Activated T-cell treated with anti-CD3 and anti-CD28 coated beads for 1 hour (primary cell): ENCODE measurements around the gene TTC31.

ENCODE experiments used
- DNase-seq: peaks from one replicate; pipeline ENCODE4 v3.0.0-alpha.2; 2020; ENCODE audit warnings: low read depth

Gene TTC31

DNA sequence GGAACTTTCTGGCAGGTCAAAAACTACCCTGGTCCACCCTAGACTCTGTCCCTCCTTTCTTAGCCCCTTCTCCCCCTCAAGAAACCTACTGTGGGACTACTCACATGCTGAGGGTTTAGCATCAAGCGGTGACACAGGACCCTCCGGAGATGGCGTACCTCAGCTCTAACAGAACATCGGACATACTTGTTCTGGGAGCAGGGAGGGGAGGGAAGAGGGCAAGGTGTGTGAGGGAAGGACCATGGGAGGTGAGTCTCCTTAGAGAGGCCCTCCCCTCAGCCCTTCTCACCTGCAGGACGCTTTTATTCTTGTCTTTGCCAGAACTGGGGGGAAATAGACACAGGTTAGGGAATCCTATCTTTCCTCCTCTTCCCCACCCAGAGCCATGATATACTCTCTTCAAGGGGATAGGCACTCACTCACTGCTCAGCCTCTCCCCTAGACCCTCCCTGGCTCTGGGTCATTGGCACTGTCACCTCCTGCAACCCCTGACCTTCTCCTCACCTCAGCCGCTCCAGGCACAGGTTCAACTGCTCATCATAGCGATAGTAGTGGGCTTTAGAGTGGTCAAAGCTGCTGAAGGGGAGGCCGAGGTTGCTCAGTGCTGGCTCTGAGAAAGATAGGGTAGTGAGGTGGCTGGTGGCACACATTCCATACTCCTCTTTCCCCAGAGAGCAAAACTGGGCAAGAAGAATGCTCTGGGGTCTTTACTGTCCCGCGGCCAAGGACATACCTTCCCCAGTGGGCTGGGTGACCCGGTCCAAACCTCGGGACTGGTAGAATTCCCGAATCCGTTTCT lies 22.8 kb downstream of the TTC31 start:
- DNase-seq = no peak

DNA sequence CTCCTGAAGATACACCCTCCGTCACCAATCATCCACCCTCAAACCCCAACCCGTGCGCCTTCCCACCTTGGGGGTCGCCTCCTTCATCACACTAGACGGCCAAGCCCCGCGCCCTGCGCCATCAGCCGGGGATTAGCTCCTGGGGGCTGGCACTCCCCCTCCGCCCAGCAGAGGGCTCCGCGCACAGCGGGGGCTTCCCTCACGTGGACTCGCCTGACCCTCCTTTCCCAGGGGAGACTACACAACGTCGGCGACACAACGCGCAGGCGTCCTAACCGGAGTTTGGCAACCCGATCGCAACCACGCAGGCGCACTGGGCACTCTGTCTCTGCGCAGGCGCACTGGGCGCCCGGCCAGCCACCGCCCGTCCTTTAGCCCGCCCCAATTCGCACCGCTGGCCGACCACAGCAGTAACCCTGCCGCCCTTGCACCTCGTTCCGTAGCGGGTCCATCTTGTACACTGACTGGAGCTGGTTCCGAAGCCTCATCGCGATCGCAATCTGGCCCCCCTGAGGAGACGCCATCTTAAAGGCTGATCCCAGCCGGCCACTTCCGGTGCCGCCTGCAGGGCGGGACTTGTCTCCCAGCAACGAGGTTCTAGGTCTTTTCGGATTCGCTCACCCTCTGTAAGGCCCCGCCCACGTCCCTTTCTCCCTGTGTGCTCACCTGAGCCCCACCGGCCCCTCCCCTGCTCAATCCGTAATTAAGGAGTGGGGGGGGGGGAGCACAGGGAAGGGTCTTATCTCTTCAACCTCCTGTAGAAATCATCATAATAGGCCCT lies 24.5 kb downstream of the TTC31 start, which contains the start of gene PCGF1:
Gene PCGF1, minus strand, starts transcription at position 551 of the 781 bp plus-strand sequence. Its CDS starts 27 bp downstream, at position 524.
- peak; percentile 98 for DNase-seq

DNA sequence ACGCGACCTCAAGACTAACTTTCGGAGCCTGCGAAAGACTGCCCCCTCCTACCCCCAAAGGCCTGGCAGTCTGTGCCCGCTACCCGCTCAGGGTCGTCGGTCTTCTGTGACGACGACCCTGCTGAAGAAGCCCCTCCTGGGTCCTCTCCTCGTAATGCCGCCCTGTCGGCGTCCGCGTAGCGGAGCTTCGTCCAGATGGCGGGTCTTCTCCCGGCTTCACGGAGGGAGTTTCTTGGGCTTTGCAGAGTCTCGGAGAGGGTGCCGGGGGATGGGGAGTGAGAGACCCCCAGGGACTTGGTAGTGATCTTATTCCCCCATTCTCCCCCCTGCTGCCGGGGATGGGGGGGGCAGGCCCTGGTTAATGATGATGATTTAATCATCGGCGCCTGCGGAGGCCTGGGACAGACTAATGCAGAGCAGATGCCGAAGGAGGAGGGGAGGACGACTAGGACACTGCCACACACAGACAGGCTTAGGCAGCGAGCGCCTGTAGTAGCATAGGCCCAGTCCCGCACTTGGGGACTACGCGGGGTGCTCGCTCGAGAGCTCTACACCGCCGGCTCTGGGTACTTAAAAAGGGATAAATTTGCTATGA lies 25.1 kb downstream of the TTC31 start:
- no peak for DNase-seq

DNA sequence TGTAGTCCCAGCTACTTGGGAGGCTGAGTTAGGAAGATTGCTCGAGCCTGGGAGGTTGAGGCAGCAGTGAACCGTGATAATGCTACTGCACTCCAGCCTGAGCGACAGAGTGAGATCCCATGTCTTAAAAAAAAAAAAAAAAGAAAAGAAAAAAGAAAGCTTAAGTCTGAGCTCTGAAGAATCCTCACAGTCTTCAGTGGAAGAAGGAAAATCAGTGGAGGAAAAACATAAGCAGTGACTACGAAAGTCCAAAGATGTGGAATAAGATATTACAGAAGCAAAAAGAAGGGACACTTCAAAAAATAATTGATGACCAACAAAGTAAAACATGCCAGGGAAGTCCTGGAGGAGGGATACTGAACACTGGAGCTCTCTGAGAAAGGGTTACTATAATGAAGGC lies 27.4 kb downstream of the TTC31 start:
- DNase-seq = no peak

DNA sequence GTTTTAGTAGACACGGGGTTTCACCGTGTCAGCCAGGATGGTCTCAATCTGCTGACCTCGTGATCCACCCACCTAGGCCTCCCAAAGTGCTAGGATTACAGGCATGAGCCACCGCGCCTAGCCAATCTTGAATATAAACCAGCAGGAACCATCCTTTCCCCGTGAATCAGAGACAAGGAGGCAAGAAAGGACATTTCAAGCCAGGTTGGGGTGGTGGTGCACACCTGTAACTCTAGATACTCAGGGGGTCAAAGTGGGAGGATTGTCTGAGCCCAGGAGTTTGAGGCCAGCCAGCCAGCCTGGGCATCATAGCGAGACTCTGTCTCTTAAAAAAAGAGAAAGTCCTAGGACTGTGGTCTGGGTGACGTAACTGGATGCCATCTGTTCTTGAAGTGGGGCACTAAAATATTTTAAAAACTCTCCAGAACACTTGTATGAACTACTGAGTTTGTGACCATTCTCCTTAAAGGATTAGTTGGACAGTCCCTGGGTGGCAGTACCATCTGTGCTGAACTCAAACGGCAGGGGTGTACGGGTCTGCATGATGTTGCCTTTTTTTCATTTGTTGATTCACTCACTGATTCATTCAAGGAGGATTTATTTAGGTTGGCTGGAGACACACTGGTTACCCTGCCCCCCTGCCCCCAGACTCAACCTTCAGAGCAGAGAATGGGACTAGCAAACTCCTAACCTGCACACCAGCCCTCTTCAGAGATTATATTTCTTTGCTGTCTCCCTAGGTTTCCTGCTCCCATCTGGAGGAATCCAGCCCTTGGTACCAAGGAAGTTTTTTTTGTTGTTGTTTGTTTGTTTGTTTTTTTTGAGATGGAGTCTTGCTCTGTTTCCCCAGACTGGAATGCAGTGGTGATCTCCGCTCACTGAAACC lies 28.5 kb downstream of the TTC31 start:
- no peak for DNase-seq

DNA sequence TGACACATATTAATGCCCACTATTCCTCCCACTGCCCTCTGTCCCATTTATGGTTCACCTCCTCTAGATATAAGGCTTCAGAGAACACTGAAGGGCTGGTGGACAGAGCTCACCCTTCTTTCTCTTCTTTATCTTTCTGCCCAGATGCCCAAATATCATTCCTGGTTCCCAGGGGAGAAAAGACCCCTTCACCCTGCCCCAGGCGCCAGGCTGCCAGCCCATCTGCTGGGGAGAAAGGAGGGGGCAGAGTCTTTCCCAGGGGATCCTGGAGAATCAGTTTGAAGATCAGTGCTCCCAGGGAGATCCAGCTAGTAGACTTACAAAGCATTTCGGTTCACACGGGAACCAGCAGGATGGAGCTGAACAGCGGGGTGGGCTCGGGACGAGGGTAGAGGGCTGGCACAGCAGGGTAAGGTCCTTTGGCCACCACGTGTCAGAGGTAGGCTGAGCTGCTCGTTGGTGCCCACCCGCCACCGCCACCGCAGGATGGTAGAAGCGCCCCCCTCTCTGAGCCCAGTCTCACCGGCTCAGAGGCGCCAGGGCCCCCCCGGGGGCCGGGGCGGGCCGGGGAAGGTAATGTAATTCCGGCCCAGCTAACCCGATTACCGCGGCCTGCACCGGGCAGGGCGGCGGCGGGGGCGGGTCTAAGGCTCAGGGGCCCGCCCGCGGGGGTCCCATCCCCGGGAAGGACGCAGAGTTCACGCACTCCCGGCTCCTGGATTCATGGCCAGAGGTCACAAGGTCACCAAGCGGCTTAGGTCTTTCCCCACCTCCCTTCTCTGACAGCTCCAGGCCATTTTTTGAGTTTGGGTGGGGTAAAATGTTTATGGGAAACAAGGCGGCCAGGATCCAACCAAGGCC lies 30.1 kb downstream of the TTC31 start:
- no peak for DNase-seq

DNA sequence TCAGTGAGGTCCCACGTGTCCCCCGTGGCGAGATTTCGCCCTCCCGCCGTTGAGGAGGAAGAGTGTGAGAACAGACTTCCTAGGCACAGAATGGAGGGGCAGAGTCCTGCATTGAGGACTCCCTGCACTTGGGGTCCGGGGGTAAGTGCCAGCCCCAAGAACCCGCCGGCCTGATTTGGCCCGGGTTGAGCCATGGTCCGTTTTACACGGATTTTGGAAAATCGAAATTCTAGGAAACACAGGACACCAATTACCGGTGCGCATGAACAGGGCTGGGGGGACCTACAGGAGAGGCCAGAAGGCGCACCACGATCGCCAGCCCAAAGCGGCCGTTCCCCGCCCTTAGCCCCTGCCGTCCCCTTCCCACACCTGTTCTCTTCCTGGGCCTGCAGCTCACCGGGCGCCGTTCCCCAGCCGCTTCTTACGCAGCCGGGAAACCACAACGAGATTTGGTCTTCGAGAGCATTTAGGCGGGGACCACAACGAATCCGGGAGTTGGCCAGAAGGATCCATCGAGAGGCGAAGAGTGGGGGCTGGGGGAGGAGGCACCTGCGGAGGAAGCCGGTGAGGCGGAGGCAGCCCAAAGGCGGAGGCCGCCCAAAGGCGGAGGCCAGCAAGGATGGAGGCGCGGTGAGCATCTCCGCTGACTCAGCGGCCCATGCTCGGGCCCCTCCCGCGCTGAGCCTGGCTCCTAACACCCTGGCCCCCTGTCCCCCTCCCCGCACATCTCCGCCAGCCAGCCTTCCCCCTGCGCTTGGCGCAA lies 30.9 kb downstream of the TTC31 start:
- no peak for DNase-seq

DNA sequence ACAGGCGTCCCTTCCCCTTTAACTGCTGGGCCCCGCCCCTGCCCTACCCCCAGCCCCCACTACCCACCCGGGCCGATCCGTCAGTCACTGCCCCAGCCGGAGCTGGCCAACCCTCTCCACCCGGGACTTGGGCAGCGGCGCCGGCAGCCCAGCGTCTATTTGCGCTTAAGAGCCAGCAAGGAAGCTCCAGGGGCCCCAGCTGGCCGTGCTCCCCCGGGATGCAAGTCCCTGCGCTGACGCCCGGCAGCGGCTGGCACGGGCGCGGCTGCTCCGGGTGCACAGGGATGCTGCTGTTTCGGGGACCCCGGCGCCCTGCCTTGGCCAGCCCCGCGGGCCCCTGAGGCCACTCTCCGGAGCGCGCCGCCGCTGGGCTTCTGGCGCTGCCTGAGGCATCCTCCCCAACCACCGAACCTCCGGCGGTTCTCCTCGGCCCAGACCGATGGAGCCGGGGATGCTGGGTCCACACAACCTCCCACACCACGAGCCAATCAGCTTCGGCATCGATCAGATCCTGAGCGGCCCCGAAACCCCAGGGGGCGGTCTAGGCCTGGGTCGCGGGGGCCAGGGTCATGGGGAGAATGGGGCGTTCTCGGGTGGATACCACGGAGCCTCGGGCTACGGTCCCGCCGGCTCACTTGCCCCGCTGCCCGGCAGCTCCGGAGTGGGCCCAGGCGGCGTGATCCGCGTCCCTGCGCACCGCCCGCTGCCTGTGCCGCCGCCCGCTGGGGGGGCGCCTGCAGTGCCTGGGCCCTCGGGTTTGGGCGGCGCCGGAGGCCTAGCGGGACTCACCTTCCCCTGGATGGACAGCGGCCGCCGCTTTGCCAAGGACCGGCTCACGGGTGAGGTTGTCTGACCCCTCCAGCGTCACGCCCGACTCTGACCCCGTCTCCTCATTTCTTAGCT lies 31.7 kb downstream of the TTC31 start, which contains the start of gene TLX2:
Gene TLX2, plus strand, starts transcription at position 83 of the 903 bp plus-strand sequence. Its CDS starts 357 bp downstream, at position 440.
- no peak for DNase-seq

DNA sequence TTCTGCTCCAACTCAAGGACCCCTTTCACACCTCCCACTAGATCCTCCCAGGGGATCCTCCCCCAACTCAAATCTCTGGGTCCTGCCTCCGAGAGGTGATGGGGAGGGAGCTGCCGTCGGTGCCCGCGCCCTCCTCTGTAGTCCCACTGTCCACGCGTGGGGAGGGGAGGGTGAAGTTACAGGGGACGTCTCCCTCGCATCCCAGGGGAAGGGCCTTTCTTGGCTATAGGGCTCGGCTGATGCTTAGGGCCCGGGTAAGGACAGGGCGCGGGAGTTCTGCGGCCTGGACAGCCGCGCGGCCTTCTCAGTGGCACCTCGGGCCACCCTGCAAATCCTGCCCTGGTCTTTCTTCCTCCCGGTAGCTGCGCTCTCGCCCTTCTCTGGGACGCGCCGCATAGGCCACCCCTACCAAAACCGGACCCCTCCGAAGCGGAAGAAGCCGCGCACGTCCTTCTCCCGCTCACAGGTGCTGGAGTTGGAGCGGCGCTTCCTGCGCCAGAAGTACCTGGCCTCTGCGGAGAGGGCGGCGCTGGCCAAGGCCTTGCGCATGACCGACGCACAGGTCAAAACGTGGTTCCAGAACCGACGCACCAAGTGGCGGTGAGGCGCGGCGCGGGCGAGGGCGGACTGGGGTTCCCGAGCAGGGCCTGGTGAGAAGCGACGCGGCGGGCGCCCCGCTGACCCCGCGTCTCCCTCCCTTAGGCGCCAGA lies 32.5 kb downstream of the TTC31 start:
- no peak for DNase-seq

DNA sequence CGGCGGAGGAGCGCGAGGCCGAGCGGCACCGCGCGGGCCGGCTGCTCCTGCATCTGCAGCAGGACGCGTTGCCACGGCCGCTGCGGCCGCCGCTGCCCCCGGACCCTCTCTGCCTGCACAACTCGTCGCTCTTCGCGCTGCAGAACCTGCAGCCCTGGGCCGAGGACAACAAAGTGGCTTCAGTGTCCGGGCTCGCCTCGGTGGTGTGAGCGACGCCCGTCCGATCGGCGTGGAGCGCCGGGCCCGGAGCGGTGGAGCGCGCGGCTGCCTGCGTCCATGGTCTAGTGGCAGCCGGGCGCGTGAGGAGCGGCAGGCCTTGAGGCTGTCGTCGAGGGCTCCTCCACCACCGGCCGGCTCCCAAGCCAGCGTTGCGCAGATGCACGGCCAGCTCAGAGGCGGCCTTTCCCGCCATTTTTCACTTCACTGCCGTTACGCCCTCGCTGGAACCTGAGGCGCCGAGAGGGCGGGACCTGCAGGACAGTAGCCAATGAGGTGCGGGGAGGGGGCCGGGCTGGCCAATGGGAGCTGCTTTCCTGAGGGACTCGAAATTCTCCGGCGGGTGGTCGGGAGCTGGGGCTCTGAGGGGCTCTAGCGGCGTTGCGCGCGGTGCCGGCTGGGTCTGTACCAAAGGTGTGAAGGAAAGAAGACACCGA lies 33.2 kb downstream of the TTC31 start:
- DNase-seq = peak; percentile 67

DNA sequence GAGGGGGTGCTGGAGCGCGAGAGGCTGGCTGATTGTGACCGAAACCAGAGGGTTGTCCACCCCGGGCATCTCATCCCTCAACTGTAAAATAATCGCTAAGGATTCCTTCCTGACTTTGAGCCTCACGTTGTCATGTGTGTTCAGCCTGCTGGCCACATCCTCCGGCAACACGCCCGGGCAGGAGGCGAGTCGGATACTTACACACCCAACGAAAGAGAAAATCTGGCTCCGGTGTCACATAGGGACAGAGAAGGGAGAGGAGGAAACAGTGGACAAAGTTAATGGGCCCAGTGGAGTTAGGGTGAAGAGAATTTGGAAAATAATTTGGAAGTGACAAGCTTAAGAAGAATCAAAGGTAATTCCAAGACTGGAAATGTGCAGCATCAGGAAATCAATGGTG lies 33.8 kb downstream of the TTC31 start:
- no peak for DNase-seq

DNA sequence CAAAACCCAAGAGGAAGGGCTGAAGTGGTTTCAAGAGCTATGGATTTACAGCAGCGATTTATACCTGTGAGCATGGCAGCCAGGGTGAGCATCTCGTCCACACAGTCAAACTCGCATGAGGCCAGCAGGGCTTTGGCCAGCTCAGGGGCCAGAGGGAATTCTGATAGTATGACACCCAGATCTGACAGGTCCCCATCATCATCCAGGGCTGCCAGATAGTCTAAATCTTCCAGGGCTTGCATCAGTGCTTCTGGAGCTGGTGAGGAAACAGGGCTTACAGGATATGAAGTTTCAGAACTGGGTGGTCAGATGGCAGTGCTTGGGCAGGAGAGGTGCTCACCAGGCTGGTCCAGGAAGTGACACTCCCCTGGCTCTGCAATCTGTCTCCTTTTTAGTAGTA lies 39.6 kb downstream of the TTC31 start:
- no peak for DNase-seq

DNA sequence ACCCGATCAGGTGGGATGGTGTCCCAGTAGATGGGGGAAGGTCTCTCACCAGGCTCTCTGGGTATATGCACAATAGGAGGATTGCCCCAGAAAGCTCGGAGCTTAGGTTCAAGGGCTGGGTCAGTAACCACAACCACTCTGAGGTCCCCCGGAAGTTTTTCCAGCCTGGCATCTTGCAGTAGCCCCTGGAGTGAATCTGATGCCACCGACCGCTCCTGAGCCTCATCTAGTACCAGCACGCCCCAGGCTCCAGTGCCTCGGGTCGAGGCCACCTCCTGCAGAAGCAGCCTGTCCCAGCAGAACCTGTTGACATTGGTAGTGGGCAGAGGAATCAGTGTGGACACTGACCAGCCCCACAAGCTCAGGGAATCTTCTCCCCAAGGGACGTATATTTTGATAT lies 41.1 kb downstream of the TTC31 start:
- no peak for DNase-seq

DNA sequence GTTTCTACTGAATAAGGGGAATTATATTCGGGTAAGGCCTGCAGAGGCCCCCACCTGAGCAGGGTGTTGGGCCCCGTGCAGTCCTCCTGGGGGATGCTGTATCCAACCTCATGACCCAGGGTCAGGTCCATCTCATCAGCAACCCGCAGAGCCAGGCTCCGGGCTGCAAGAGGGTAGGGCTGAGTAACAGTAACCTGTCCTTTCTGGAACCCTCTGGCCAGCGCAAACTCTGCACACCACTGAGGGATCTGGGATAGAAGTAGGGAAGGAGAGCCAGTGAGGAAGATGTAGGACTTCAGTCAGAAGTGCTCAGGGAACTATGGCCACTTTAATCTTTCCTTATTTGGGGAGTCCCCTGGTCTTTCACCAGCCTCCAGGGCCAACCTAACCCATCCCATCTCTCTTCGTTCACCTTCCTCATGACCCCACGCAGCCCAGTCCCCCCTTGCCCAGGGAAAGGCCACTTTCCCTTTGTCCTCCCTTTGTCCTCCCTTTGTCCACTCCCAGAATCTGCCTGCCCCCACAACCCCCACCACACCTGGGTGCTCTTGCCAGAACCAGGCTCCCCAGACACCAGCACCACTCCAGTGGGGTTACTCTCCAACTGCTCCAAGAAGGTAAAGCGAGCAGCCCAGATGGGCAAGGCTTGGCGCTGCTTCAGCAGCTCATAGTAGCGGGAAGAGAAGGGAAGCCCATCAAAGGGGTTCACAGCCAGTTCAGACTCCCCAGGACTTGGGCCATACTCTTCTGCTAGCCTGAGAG lies 42.3 kb downstream of the TTC31 start:
- DNase-seq = no peak

DNA sequence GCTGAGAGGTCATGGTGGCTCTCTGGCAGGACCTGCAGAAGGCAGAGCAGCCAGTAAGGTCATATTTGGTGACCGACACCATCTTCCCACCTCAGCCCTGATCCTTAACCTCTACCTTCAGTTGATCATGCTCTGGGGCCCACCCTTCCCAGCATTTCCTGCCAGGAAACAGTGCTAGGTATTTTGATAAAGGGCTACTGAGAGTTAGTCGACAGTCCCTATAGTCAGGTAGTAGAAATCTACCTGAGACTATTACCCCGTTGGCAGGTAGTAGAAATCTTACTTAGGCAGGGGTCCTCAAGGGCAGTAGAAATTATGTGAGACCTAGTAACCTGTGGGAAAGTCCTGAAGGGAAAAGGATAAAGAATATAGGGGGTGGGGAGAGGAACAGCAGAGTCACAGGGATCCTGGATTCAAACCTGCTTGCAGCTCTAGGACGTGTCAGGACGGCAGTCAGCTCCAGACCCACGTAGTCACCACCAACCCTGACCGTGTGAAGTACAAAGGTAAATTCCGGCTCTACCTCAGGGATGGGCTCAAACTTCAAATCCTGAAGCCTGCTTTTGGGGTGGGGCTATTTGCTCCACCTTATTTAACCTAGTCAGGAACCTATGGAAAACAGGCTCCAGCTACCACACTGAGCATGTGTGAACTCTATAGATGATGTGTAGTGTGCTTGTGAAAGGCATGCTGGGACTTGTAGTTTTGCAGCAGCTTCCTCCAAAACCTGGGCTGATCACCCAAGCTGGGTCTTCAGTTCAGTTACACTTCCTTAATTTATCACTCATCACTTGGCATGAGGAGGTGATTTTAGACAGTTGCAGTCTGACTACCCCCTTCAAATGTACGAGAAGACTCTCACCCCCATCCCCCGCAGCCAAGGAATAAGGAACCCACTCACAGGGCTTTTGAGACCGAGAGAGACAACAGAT lies 43.1 kb downstream of the TTC31 start, which contains the start of gene DQX1:
Gene DQX1, minus strand, starts transcription at position 515 of the 932 bp plus-strand sequence. Its CDS starts 502 bp downstream, at position 13.
- no peak for DNase-seq
